Hepatic stellate cell (primary cell): Measurements from ENCODE around the gene RARG.
A peak's percentile ranks its signal among the peaks of the same experiment; 100 is the strongest.

Experiments
- DNase-seq: peaks from one replicate; pipeline ENCODE4 v3.0.0; 2011; ENCODE audit warnings: low spot score

The RARG gene

GRCh38 chr12:53231921-53232645, at the start of gene RARG:
Gene RARG (minus strand): TSS chr12:53232209. CDS start chr12:53227545, 4,664 bp downstream.
- DNase-seq = peak; percentile 83

DNA sequence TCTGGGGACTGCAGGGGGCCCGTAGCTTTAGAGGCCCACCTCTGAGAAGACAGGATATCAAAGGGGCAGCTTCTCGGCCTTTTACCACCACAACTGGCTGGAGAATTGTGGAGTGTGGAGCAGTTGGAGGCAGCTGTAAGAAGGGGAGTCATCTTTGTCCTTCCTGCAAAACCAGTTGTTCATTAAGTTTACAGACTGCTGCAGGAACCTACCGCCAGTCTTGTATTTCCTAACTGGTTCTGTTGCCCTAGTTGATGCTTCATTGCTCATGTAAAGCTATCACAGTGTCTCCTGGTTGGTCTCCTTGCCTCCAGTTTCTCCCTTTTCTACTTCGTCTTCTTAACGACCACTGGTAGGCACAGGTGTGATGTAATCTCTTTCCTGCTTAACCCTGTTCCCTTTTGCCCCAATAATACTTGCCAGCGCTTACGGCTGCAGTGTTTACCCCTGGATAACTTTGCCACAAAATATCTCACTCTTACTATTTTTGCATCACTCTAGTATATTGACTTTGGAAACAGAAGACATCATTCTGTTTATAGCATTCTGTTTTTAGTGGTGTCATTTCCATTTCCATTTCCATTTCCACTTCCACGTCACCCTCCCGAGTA, 48.0 kb upstream of the RARG start:
- DNase-seq = no peak

DNA sequence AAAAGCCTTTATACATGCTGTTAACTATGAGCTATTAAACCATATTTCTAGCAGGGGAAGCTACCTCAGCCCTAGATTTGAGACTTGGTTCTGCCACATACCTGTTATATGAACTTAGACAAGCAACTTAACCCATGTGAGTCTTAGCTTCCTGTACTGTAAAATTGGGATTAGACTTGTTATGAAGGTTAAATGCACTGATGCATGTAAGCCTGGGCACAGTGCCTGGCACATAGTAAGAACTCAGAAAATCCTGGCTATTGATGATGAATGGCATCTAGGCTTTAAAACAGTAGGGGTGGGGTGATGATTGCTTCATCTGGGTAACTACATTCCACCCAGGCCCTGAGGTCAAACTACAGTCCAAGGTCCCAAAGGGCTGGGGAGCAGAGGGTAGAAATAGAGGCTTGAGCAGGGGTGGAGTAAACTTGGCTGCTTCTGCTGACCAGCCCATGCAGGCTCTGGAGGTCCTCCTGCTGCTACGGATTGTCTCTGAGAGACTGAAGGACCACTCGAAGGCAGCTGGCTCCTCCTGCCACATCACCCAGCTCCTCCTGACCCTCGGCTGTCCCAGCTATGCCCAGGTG, 47.4 kb upstream of the RARG start:
- no peak for DNase-seq

DNA sequence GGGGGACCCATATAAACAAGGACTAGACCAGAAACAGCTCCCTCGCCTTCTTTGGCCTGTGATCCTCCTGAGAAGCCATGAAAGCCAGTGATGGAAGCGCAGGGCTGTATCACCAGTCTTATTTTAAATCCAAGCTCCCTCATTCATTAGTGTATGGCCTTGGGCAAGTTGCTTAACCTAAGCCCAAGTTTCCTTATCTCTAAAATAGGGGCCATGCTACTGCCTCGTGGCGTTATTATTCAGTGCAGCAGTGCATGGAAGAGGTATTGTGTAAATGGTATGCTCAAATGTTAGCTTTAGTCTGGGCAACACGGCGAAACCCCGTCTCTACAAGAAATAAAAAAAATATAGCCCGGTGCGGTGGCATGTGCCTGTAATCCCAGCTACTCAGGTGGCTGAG, 46.0 kb upstream of the RARG start:
- DNase-seq = no peak

GRCh38 chr12:53276511-53276910, 44.5 kb upstream of the RARG start:
- DNase-seq = no peak

DNA sequence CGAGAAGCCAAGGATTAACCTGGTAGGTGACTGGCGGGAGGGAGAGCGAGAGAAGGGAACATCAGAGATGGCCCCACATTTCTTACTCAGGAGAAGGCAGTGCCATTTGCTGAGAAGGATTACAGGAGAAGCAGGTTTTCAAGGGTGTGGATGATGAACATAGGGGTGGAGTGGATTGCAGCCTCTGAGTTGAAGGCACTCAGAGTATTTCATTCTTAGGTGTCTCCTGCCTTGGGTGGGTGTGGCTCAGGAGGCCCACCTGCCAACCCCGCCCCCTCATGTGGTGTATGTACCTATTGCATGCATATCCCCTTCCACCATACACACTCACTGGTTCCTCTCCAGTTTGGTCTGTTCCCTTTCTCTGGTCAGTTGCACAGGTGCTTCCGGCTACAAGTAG, 42.4 kb upstream of the RARG start:
- DNase-seq = no peak

- DNase-seq = no peak
These were observed 36.9 kb upstream of the RARG start for GRCh38 chr12:53268630-53269562.

DNA sequence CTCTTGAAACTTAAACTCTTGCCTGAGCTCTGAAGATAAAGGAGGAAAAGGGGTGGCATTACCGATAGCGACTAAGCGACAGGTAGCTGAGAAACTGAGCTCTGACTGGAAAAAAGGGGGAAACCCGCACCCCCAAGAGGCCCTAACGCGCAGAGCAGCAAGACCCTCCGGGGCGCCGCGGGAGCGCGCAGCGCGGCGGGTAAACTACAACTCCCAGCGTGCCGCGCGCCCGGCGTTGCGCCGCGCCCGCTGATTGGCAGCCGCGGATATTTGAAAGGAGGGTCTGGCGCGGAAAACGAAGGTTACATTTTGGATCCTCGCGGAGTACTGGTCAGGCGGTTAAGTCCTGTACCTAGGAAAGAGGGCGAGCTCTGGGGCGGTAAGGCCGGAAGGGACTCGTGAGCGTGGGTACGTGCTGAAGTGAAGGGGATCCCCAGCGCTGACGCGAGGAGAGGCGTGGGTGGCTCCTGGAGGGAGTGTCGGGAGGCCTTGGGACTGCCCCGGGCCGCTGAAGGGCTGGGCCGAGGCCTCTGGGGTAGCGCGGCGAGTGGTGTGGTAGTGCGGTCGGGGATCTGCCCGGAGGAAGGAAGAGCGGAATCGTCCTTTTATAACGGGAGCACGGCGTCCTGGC, 36.1 kb upstream of the RARG start, which contains the start of gene ESPL1:
ESPL1 (plus strand) TSS at position 301 of the 631 bp plus-strand sequence. CDS start 468 bp downstream, outside the sequence.
- DNase-seq = peak; percentile 88

DNA sequence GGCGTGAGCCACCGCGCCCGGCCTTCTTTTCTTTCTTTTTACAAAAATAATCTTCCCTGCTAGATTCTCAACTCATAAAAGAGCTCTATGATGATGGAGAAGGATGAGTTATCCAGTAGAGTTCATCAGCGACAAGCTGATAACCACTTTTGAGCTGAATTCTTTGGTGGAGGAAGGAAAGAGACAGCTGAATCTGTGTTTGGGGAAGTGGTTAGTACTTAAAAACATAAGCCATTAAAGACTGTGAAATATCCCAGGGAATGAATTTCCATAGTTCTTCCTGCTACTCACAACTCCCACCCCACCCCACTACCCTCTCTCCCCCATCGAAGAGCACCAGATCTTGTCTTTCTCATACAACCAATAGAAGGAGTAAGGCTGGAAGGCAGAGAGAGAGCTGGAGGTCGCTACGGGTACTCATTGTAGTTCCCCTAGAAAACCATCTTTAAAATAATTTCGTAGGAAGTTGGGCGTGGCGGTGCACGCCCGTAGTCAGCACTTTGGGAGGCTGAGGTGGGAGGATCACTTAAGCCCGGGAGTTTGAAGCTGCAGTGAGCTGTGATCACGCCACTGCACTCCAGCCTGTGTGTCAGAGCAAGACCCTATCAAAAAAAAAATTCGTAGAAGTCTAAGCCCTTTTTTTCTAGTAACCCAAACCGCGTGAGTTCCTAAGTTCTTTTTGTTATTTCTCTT, 35.4 kb upstream of the RARG start:
- DNase-seq = no peak

- no peak for DNase-seq
These were observed 33.8 kb upstream of the RARG start for GRCh38 chr12:53265783-53266182.

GRCh38 chr12:53259891-53260290, 27.9 kb upstream of the RARG start:
- DNase-seq = no peak

DNA sequence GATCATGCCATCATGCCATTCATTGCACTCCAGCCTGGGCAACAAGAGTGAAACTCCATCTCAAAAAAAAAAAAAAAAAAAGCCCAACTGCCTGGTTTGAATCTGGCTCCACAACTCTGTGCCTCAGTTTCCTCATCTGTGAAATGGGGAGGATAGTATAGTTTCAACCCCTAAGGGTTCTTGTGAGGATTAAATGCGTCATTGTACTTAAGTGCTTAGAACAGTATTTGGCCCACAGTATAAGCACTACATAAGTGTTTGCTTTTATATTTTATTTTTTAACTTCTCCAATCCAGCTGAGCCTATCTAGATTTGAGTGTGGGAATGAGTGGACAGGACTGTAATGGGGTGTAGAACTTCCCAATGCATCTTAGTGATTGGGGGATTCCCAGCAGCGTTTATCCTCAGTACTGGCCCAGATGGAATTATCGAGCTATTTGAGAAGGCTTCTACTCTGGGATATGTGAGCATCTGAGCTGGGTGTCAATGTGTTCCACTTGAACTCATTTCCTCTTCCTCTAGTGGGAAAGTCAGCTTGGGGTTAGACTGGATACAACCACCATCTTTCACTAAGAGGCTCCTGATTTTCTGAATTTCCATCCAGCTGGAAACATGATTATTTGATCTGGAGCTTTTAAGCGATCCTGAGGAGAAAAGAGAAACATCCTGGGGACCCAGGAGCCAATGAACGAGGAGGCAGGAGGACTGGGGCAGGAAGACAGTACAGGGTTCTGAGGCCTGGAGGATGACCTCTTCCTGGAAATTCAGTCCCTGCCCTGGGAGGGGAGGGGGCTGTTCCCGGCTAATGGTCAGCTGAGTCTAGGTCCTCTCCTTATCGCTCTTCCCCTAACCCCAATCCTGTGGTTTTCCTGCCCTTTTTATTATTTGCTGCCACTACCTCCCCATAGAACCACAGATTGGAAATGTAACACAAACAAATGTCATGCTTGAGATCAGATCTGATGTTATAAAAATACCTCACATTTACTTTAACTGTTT, 26.8 kb upstream of the RARG start:
- no peak for DNase-seq

GRCh38 chr12:53255996-53256395, 24.0 kb upstream of the RARG start:
- no peak for DNase-seq

GRCh38 chr12:53254816-53255545, 23.0 kb upstream of the RARG start:
- no peak for DNase-seq

GRCh38 chr12:53253298-53253697, 21.3 kb upstream of the RARG start:
- DNase-seq = no peak

- DNase-seq = peak; percentile 49
These were observed 20.4 kb upstream of the RARG start for GRCh38 chr12:53252349-53252916.

DNA sequence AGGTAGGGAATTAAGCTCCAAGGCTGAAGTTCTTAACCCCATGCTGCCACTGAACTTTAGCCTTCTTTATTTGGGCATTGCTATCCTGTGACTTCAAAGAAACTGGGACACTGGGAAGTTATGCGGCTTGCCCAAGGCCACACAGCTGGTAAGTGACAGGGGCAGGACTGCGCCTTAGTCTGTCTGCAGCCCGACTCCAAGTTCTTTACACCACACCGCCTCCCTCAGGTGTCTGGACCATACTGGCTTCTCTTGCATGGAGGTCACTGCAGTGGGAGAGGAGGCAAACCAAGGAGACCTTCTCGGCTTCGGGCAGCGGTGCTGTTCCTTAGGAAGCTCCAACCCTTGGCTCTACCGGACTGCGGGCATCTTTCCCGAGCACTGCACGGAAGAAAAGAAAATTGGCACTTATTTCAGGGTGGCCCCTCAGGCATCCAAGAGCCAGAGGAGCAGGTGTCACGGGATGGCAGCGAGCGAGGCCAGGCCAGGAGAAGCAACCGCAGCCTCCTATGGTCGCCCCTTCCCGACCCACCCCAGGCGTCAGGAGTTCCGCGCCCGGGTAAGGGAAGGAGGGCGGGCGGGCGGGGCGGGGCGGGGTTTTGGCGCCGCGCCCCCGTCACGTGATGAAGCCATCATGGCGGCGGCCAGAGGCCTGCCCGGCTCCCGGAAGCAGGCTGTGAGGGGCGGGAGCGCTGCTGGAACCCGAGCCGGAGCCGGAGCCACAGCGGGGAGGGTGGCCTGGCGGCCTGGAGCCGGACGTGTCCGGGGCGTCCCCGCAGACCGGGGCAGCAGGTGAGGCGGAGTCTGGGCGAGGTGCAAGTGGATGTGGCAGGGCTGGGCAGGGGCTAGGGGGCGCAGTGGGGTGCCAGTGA, 19.7 kb upstream of the RARG start:
- peak; percentile 90 for DNase-seq

GRCh38 chr12:53245286-53245685, 13.3 kb upstream of the RARG start:
- DNase-seq = no peak
